Measurements from ENCODE around the gene GATA1. TPM values are rescaled to one million over a fixed set of nuclear protein-coding genes. Genes with fewer than 3 reads are reported as not detected.

Gene GATA1
- polyA plus RNA-seq, 1 of the 3 experiments (the other 2 are of a cell fraction): not detected

- TF ChIP-seq, protein P1, sequence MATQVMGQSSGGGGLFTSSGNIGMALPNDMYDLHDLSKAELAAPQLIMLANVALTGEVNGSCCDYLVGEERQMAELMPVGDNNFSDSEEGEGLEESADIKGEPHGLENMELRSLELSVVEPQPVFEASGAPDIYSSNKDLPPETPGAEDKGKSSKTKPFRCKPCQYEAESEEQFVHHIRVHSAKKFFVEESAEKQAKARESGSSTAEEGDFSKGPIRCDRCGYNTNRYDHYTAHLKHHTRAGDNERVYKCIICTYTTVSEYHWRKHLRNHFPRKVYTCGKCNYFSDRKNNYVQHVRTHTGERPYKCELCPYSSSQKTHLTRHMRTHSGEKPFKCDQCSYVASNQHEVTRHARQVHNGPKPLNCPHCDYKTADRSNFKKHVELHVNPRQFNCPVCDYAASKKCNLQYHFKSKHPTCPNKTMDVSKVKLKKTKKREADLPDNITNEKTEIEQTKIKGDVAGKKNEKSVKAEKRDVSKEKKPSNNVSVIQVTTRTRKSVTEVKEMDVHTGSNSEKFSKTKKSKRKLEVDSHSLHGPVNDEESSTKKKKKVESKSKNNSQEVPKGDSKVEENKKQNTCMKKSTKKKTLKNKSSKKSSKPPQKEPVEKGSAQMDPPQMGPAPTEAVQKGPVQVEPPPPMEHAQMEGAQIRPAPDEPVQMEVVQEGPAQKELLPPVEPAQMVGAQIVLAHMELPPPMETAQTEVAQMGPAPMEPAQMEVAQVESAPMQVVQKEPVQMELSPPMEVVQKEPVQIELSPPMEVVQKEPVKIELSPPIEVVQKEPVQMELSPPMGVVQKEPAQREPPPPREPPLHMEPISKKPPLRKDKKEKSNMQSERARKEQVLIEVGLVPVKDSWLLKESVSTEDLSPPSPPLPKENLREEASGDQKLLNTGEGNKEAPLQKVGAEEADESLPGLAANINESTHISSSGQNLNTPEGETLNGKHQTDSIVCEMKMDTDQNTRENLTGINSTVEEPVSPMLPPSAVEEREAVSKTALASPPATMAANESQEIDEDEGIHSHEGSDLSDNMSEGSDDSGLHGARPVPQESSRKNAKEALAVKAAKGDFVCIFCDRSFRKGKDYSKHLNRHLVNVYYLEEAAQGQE (IDR thresholded peaks at IDR 0.05; ENCODE audit: low read depth, low read length): no peak
- TF ChIP-seq GABPA (IDR thresholded peaks at IDR 0.05; ENCODE audit: low read depth): no peak
- TF ChIP-seq, protein P2, sequence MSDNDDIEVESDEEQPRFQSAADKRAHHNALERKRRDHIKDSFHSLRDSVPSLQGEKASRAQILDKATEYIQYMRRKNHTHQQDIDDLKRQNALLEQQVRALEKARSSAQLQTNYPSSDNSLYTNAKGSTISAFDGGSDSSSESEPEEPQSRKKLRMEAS (IDR thresholded peaks at IDR 0.05; ENCODE audit: low read depth): no peak
- TF ChIP-seq, protein P3, sequence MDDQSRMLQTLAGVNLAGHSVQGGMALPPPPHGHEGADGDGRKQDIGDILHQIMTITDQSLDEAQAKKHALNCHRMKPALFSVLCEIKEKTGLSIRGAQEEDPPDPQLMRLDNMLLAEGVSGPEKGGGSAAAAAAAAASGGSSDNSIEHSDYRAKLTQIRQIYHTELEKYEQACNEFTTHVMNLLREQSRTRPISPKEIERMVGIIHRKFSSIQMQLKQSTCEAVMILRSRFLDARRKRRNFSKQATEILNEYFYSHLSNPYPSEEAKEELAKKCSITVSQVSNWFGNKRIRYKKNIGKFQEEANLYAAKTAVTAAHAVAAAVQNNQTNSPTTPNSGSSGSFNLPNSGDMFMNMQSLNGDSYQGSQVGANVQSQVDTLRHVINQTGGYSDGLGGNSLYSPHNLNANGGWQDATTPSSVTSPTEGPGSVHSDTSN (IDR thresholded peaks at IDR 0.05): no peak
- TF ChIP-seq MEF2A (IDR thresholded peaks at IDR 0.05; ENCODE audit: borderline replicate concordance, low read depth): no peak
These were observed 40.7 kb downstream of the GATA1 start (continued) for GRCh38 chrX:48826876-48827653.

- H3F3A ChIP-seq (replicated peaks; ENCODE audit: insufficient read depth): no peaks in the 10 kb centered on the region
- H4K20me1 ChIP-seq (ENCODE audit: insufficient read depth): no peaks in the 10 kb centered on the region
- no peak for DNase-seq
- no peak overlapping the region for H2AFZ ChIP-seq (ENCODE audit: low read depth)
- no peaks in the 10 kb centered on the region for H3K36me3 ChIP-seq (replicated peaks in 1 of 2; ENCODE audit: control insufficient read depth in 1 of 2, insufficient read depth in 2 of 2, low read length in 1 of 2)
- no peaks in the 10 kb centered on the region for H3K9me3 ChIP-seq
- no peak overlapping the region for H3K9ac ChIP-seq
- H3K9me2 ChIP-seq: no peaks in the 10 kb centered on the region
- no peaks in the 10 kb centered on the region for H3K79me2 ChIP-seq (ENCODE audit: insufficient read depth)
- no peak overlapping the region for H3K4me3 ChIP-seq (ENCODE audit: low read depth in 2 of 2, low read length in 1 of 2)
- H3K4me1 ChIP-seq (ENCODE audit: control insufficient read depth in 1 of 2, insufficient read depth in 2 of 2, low read depth in 1 of 2, low read length in 1 of 2): no peaks in the 10 kb centered on the region
- CTCF ChIA-PET: no interaction called here
- POLR2A ChIA-PET: no interaction called here
- no peak overlapping the region for H3K27ac ChIP-seq (ENCODE audit: low read depth in 2 of 2, low read length in 1 of 2)
- TF ChIP-seq USF1 (IDR thresholded peaks at IDR 0.05; ENCODE audit: borderline replicate concordance, low read depth): no peak
- no peak for TF ChIP-seq TAF1 (IDR thresholded peaks at IDR 0.05; ENCODE audit: borderline replicate concordance, low read depth, low read length)
- TF ChIP-seq ELF1 (IDR thresholded peaks at IDR 0.05): no peak
- no peak for TF ChIP-seq NFIC (IDR thresholded peaks at IDR 0.05; ENCODE audit: borderline replicate concordance)
- no peak for TF ChIP-seq SMC3 (IDR thresholded peaks at IDR 0.05; ENCODE audit: low read depth, low read length)
- TF ChIP-seq EP300 (IDR thresholded peaks at IDR 0.05; ENCODE audit: borderline replicate concordance in 1 of 2, low read depth in 1 of 2, low read length in 1 of 2): no peak
- no peak for TF ChIP-seq TCF12 (IDR thresholded peaks at IDR 0.05)
- TF ChIP-seq YY1 (IDR thresholded peaks at IDR 0.05; ENCODE audit: low read depth): no peak
- TF ChIP-seq ZBTB33 (IDR thresholded peaks at IDR 0.05; ENCODE audit: borderline replicate concordance, low read depth): no peak
- TF ChIP-seq CHD2 (IDR thresholded peaks at IDR 0.05; ENCODE audit: low read length, partially characterized antibody): no peak
- TF ChIP-seq FOXJ3 (CRISPR knock-in tag; IDR thresholded peaks at IDR 0.05): no peak
- TF ChIP-seq IRF3 (IDR thresholded peaks at IDR 0.05; ENCODE audit: low read depth, low read length): no peak
- H3K4me2 ChIP-seq: no peak overlapping the region
- H3K27me3 ChIP-seq (ENCODE audit: insufficient read depth): peaks cover 10% of the 10 kb centered on the region; the same call in 1 of the 2 replicates
- 63% methylated on average over 4 of the region's 4 CpGs for WGBS (ENCODE audit: low lambda C conversion rate)
These were observed 41.2 kb downstream of the GATA1 start for GRCh38 chrX:48827654-48827968.
